CD14-positive monocyte (primary cell): ENCODE results near the gene ZSCAN2. TPM values are rescaled to one million over a fixed set of nuclear protein-coding genes. Genes with fewer than 3 reads are reported as not detected.
A peak's percentile ranks its signal among the peaks of the same experiment; 100 is the strongest.

Experiments used
- DNase-seq, 3 donors: peaks; one replicate each; pipeline ENCODE4 v3.0.0-alpha.2; 2011 to 2022
- H2AFZ ChIP-seq: 2 replicates; pipeline ENCODE4 v1.6.0; 2012; ENCODE audit warnings: mild to moderate bottlenecking, low read depth, low read length, inconsistent platforms; ENCODE audit not compliant: insufficient read depth, poor library complexity, severe bottlenecking
- H3K27ac ChIP-seq, 2 donors: 1 replicate in 1 of 2; 2 replicates in 1 of 2; pipeline ENCODE4 v1.5.1; 2012 to 2013; ENCODE audit warnings: low read length in 2 of 2, control low read depth in 1 of 2, inconsistent platforms in 1 of 2, low read depth in 1 of 2, mild to moderate bottlenecking in 1 of 2
- H3K27me3 ChIP-seq, 2 donors: one replicate each; pipeline versions ENCODE4 v1.6.0 to v1.6.1; 2011 to 2013; ENCODE audit warnings: low read length in 2 of 2; ENCODE audit not compliant: control insufficient read depth in 2 of 2, insufficient read depth in 2 of 2
- H3K36me3 ChIP-seq, 2 donors: replicated peaks in 1 of 2; 1 replicate in 1 of 2; 2 replicates in 1 of 2; pipeline versions ENCODE4 v1.5.1 to v1.6.1; 2012 to 2013; ENCODE audit warnings: low read length in 2 of 2, control low read depth in 1 of 2, inconsistent platforms in 1 of 2, mild to moderate bottlenecking in 1 of 2; ENCODE audit not compliant: insufficient read depth in 2 of 2, control insufficient read depth in 1 of 2
- H3K4me1 ChIP-seq, 2 donors: 1 replicate in 1 of 2; 2 replicates in 1 of 2; pipeline versions ENCODE4 v1.5.1 to v1.6.1; 2012 to 2013; ENCODE audit warnings: low read length in 2 of 2, control low read depth in 1 of 2, inconsistent platforms in 1 of 2, mild to moderate bottlenecking in 1 of 2, moderate library complexity in 1 of 2; ENCODE audit not compliant: insufficient read depth in 2 of 2, control insufficient read depth in 1 of 2
- H3K4me2 ChIP-seq: replicated peaks from 2 replicates; pipeline ENCODE3; 2012; ENCODE audit warnings: low read length, moderate library complexity, mild to moderate bottlenecking; ENCODE audit not compliant: poor library complexity, severe bottlenecking; ENCODE audit errors: extremely low read depth
- H3K4me3 ChIP-seq, 3 experiments: fragments of 200-600 bp in 1 of 3; sonication (generic) in 1 of 3; replicated peaks in 1 of 3; 1 replicate in 2 of 3; 2 replicates in 1 of 3; pipeline ENCODE4 v1.5.1; 2011 to 2013; ENCODE audit warnings: low read length in 3 of 3, mild to moderate bottlenecking in 3 of 3, control low read depth in 2 of 3, low read depth in 2 of 3, inconsistent platforms in 1 of 3, moderate library complexity in 1 of 3
- H3K79me2 ChIP-seq: 2 replicates; pipeline ENCODE4 v1.6.0; 2012; ENCODE audit warnings: mild to moderate bottlenecking, control low read depth, inconsistent platforms, low read length, moderate library complexity; ENCODE audit not compliant: insufficient read depth
- H3K9ac ChIP-seq: 2 replicates; pipeline ENCODE4 v1.6.0; 2017; ENCODE audit warnings: low read length, mild to moderate bottlenecking; ENCODE audit not compliant: insufficient read depth, poor library complexity, severe bottlenecking
- H3K9me3 ChIP-seq, 2 donors: replicated peaks in 1 of 2; 1 replicate in 1 of 2; 2 replicates in 1 of 2; pipeline versions ENCODE4 v1.5.1 to v1.6.1; 2012 to 2013; ENCODE audit warnings: low read length in 2 of 2, control low read depth in 1 of 2; ENCODE audit not compliant: control insufficient read depth in 1 of 2, insufficient read depth in 1 of 2
- H4K20me1 ChIP-seq: 2 replicates; pipeline ENCODE4 v1.6.0; 2012; ENCODE audit warnings: mild to moderate bottlenecking, low read length, control low read depth, moderate library complexity; ENCODE audit not compliant: insufficient read depth
- H3K27ac Mint-ChIP-seq, 7 donors: one replicate each; pipeline ENCODE4 v1.8.0; 2020; ENCODE audit warnings: mild to moderate bottlenecking in 7 of 7, mixed read lengths in 7 of 7, moderate library complexity in 6 of 7, inconsistent platforms in 2 of 7
- H3K27me3 Mint-ChIP-seq, 3 donors: one replicate each; pipeline ENCODE4 v1.8.0; 2021 to 2022; ENCODE audit warnings: low read depth in 3 of 3, mild to moderate bottlenecking in 3 of 3, mixed read lengths in 3 of 3, moderate library complexity in 3 of 3, inconsistent platforms in 1 of 3
- H3K36me3 Mint-ChIP-seq, 2 donors: one replicate each; pipeline ENCODE4 v1.8.0; 2020; ENCODE audit warnings: mixed read lengths in 2 of 2, inconsistent platforms in 1 of 2, mild to moderate bottlenecking in 1 of 2
- H3K4me1 Mint-ChIP-seq: one replicate; pipeline ENCODE4 v1.8.0; 2020; ENCODE audit warnings: mild to moderate bottlenecking, mixed read lengths
- H3K4me3 Mint-ChIP-seq, 2 donors: one replicate each; pipeline ENCODE4 v1.8.0; 2020; ENCODE audit warnings: mild to moderate bottlenecking in 2 of 2, mixed read lengths in 2 of 2, moderate library complexity in 1 of 2
- H3K9me3 Mint-ChIP-seq, 7 donors: one replicate each; pipeline ENCODE4 v1.8.0; 2020 to 2022; ENCODE audit warnings: mixed read lengths in 7 of 7, mild to moderate bottlenecking in 6 of 7, moderate library complexity in 6 of 7, inconsistent platforms in 2 of 7
- WGBS: methylation state at CpG from one replicate; pipeline ENCODE4 v1.1.5; 2013; ENCODE audit warnings: missing lambda C conversion rate; ENCODE audit not compliant: insufficient coverage; 5-methylcytosine and 5-hydroxymethylcytosine counted together
- intact Hi-C, 2 donors: fragments of 100-400 bp; cut with micrococcal nuclease; formaldehyde crosslinking; loops; one replicate each; pipeline versions ENCODE4 v1.15.0 to v1.15.1; 2023
- polyA plus RNA-seq, 3 donors: library from polyadenylated mRNA; depleted of rRNA in 1 of 3; unstranded in 2 of 3; stranded (reverse) in 1 of 3; fragments of 300-500 nt in 2 of 3; fragments of >200 nt in 1 of 3; fragmentation: Illumina TruSeq in 2 of 3; gene quantifications; 1 replicate in 2 of 3; 2 replicates in 1 of 3; pipeline ENCODE4 v1.2.3, GENCODE V29; 2012 to 2021
- TF ChIP-seq, protein P1 (sequence below): fragments of 200-600 bp; IDR thresholded peaks from one replicate; pipeline ENCODE4 v1.8.0; 2022; ENCODE audit warnings: antibody characterized with exemption, mild to moderate bottlenecking

The ZSCAN2 gene
- polyA plus RNA-seq, 3 donors, result 1.7 to 6.1 (median 3.4) TPM

DNA sequence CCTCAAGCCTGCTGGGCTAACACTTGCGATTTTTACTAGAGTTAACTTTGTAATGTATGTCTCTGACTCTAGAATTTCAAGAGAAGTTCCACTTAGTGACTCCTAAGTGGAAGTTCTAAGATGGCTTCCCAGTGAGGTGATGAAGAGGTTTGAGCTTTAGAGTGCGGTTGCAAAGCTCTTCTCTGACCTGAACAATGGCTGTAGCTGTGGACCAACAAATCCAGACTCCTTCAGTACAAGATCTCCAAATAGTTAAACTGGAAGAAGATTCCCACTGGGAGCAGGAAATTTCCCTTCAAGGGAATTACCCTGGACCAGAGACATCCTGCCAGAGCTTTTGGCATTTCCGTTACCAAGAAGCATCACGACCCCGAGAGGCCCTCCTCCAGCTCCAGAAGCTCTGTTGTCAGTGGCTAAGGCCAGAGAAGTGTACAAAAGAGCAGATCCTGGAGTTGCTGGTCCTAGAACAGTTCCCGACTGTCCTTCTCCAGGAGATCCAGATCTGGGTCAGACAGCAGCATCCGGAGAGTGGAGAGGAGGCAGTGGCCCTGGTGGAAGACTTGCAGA, 31.0 kb downstream of the ZSCAN2 start:
- TF ChIP-seq, protein P1, sequence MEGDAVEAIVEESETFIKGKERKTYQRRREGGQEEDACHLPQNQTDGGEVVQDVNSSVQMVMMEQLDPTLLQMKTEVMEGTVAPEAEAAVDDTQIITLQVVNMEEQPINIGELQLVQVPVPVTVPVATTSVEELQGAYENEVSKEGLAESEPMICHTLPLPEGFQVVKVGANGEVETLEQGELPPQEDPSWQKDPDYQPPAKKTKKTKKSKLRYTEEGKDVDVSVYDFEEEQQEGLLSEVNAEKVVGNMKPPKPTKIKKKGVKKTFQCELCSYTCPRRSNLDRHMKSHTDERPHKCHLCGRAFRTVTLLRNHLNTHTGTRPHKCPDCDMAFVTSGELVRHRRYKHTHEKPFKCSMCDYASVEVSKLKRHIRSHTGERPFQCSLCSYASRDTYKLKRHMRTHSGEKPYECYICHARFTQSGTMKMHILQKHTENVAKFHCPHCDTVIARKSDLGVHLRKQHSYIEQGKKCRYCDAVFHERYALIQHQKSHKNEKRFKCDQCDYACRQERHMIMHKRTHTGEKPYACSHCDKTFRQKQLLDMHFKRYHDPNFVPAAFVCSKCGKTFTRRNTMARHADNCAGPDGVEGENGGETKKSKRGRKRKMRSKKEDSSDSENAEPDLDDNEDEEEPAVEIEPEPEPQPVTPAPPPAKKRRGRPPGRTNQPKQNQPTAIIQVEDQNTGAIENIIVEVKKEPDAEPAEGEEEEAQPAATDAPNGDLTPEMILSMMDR, result no peak
- no peaks in the 10 kb centered on the region for H3K9me3 Mint-ChIP-seq
- no peaks in the 10 kb centered on the region for H3K27me3 ChIP-seq
- peaks cover 30 to 48% of the 10 kb centered on the region in 2 donors for H3K4me1 ChIP-seq
- peaks cover 0 to 6% of the 10 kb centered on the region in 2 donors for H3K36me3 ChIP-seq
- H3K9ac ChIP-seq, result peak overlapping the region; percentile 51
- DNase-seq, result no peak
- peak overlapping the region in 6 of 7 donors; percentile 88 to 98 (median 93) for H3K27ac Mint-ChIP-seq
- H3K36me3 Mint-ChIP-seq, result peaks cover 13 to 15% of the 10 kb centered on the region in 2 donors
- no peaks in the 10 kb centered on the region for H3K9me3 ChIP-seq
- peak overlapping the region; percentile 33 to 83 for H3K27ac ChIP-seq
- H3K27me3 Mint-ChIP-seq, result no peaks in the 10 kb centered on the region
- H3K4me3 ChIP-seq, result peak overlapping the region; percentile 51 to 92 (median 84)
- H3K4me1 Mint-ChIP-seq, result peaks cover 40% of the 10 kb centered on the region
- no peaks in the 10 kb centered on the region for H4K20me1 ChIP-seq
- WGBS, result 53% methylated on average over 5 of the region's 7 CpGs
- intact Hi-C loops, result loop anchor here in 1 of 2 donors (1.0 to 2.0 kb wide), 2 partner anchors 23 to 31 kb away; partner anchors contain the start of gene WDR73
- peak overlapping the region; percentile 93 to 99 for H3K4me3 Mint-ChIP-seq
- peak overlapping the region; percentile 98 for H2AFZ ChIP-seq
- peak overlapping the region; percentile 73 for H3K4me2 ChIP-seq
- H3K79me2 ChIP-seq, result peaks cover 28% of the 10 kb centered on the region

DNA sequence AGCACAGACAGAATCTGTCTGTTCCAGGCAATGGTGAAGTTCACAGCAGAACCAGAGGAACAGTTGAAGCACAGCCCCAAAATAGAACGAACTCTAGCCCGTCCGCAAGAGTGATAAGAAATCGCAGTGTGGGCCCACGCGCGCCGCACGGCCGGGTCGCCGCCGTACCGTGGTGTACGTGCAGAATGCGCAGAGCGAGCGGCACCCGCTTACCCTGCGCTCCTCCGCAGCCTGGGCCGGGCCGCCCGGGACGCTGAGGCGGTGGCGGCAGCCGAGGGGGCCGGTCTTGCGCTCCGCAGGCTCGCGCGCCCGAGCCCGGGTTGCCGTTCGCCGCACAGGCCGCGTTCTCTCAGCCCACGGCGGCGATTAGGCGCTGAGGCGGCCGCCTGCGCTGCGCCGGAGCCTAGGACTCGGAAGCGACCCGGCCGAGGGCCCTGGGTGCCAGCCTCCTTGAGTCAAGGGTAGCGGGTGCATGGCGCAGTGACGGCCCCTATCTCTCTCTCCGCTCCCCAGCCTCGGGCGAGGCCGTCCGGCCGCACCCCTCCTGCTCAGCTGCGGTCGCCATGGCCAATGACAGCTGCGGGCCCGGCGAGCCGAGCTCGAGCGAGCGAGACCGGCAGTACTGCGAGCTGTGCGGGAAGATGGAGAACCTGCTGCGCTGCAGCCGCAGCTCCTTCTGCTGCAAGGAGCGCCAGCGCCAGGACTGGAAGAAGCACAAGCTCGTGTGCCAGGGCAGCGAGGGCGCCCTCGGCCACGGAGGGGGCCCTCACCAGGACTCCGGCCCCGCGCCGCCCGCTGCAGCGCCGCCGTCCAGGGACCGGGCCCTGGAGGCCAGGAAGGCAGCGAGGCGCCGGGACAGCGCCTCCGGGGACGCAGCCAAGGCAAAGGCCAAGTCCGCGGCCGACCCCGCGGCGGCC, 32.8 kb downstream of the ZSCAN2 start:
- TF ChIP-seq, protein P1, result no peak
- Histone ChIP-seq H3K9me3 (no peaks in the 10 kb centered on the region), H3K27ac (peak overlapping the region in 1 of 2 donors; percentile 85), H4K20me1 (no peaks in the 10 kb centered on the region), H3K4me1 (peaks cover 30 to 48% of the 10 kb centered on the region in 2 donors), H3K4me2 (peak overlapping the region; percentile 73), H3K36me3 (peaks cover 9 to 17% of the 10 kb centered on the region in 2 donors), H3K4me3 (peak overlapping the region; percentile 38 to 85 (median 84)), H3K79me2 (peaks cover 28% of the 10 kb centered on the region), H3K27me3 (no peaks in the 10 kb centered on the region), H3K9ac (peak overlapping the region; percentile 74), H2AFZ (peak overlapping the region; percentile 92)
- no peaks in the 10 kb centered on the region for H3K9me3 Mint-ChIP-seq
- peak overlapping the region; percentile 57 to 94 (median 91) for H3K27ac Mint-ChIP-seq
- intact Hi-C loops, result no loop called here
- peaks cover 12 to 27% of the 10 kb centered on the region in 2 donors for H3K36me3 Mint-ChIP-seq
- peaks cover 40% of the 10 kb centered on the region for H3K4me1 Mint-ChIP-seq
- WGBS, result under 1% methylated on average over 105 of the region's 105 CpGs
- H3K4me3 Mint-ChIP-seq, result peak overlapping the region; percentile 88 to 99
- peak; percentile 55 to 70 (median 68) for DNase-seq
- H3K27me3 Mint-ChIP-seq, result no peaks in the 10 kb centered on the region
